Measurements from ENCODE around the gene DEPDC4.
A peak's percentile ranks its signal among the peaks of the same experiment; 100 is the strongest.
"Not testable (repeated sequence)": the region's sequence is repeated elsewhere in the genome, so short reads cannot be mapped to it uniquely, and the experiment has no call there.

Gene DEPDC4

GRCh38 chr12:100263131-100263530, 3.7 kb downstream of the DEPDC4 start:
- no peak for DNase-seq

- no peak for DNase-seq
These were observed 8.8 kb downstream of the DEPDC4 start for GRCh38 chr12:100258127-100258526.

GRCh38 chr12:100254876-100255275, 12.0 kb downstream of the DEPDC4 start:
- peak; percentile 4 for DNase-seq

DNA sequence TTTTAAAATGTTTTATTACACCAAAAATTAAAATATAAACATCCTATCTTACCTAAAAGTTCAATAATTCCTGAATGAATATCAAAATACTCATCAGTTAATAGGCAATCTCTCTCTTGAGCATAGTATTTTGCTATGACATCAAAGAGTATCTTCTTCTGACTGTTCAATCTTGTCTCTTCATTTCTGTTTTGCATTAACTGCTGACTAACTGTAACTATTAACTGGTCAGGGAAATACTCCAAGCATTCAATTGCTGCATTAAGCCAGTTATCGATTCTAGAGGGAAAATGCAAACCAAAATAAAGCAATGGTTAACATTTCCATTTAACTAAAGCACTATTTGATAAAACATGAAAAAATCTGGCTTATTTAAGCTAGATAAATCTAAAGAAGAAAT, 13.4 kb downstream of the DEPDC4 start:
- no peak for DNase-seq

GRCh38 chr12:100251917-100252316, 15.0 kb downstream of the DEPDC4 start:
- no peak for DNase-seq

- no peak for DNase-seq
These were observed 16.9 kb downstream of the DEPDC4 start for GRCh38 chr12:100249941-100250340.

- peak; percentile 56 for DNase-seq
These were observed 18.0 kb downstream of the DEPDC4 start for GRCh38 chr12:100248886-100249285.

GRCh38 chr12:100247765-100248164, 19.1 kb downstream of the DEPDC4 start:
- no peak for DNase-seq

- no peak for DNase-seq
These were observed 23.7 kb downstream of the DEPDC4 start for GRCh38 chr12:100243137-100243536.

DNA sequence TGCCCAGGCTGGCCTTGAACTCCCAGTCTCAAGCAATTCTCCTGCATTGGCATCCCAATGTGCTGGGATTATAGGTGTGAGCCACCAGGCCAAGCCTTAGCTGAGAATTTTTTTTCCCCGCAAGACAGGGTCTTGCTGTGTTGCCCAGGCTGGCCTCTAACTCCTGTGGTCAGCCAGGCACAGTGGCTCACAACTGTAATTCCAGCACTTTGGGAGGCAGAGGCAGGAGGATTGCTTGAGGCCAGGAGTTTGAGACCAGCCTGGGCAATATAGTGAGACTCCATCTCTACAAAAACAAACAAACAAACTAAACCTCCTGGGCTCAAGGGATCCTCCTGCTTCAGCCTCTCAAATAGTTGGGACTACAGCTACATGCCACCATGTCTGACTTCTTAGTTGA, 27.3 kb downstream of the DEPDC4 start:
- DNase-seq, result no peak

DNA sequence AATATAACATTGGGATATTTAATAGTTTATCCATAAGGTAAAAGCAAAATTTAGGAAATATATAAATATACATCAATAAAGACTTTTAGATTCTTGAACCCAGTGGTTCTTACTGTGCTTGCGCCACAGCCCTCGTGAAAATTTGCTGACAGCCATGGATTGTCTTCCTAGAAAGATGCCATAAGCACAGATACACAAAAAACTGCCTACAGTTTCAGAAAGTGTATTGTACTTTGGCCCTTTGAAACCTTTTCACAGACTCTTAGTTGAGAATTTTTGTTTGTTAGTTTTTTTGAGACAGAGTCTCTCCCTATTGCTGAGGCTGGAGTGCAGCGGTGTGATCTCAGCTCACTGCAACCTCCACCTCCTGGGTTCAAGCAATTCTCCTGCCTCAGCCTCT, 28.1 kb downstream of the DEPDC4 start:
- DNase-seq, result no peak

GRCh38 chr12:100234591-100235304, 32.1 kb downstream of the DEPDC4 start:
- DNase-seq, result peak; percentile 54

DNA sequence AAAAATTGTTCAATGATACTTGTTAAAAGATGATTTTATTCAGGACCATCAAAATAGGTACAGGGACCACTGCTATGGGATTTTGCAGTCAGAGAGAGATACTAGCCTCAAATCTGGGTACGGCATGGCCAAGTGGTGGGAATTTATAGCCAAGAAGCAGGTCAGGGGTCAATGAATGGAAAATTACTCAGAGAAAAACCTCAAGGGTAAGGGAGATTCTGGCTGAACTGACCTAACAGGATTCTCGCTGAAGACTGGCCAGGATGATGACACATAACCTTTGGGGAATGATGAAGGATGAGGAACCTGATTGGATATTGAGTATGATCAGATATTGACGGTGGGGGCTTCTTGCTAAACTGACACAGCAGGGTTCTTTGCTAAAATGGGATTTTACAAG, 32.7 kb downstream of the DEPDC4 start:
- peak; percentile 71 for DNase-seq

DNA sequence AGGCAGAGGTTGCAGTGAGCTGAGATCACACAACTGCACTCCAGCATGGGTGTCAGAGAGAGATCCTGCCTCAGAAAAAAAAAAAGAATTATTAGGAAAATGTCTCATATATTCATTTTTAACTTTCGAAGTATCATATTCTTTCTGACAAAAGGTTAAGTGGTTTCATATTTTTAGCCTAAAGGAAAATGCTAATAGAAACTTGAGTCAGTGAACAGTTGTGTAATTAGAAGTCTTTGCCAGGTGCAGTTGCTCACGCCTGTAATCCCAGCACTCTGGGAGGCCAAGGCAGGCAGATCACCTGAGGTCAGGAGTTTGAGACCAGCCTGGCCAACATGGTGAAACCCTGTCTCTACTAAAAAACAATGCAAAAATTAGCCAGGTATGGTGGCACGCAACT, 35.0 kb downstream of the DEPDC4 start:
- not testable (repeated sequence) for DNase-seq

GRCh38 chr12:100229876-100230275, 37.0 kb downstream of the DEPDC4 start:
- DNase-seq, result peak; percentile 43

DNA sequence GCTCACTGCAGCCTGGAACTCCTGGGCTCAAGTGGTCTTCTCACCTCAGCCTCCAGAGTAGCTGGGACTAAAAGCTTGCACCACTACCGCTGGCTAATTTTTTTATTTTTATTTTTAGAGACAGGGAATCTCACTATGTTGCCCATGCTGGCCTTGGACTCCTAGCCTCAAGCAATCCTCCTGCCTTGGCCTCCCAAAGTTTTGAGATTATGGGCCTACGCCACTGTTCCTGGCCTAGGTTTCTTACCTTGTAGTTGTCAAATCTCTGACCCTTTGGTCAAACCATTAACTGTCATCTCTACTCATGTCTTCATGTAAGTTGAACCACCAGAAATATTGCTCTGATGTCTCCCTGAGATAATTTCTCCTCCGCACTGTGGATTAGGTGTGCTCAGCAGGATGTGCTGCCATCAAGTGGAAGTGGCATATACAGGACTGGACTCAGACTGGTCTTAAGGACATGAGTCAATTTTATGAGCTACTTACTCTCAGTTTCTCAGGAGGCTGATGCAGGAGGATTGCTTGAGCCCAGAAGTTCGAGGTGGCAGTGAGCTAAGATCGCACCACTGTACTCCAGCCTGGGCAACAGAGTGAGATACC, 37.7 kb downstream of the DEPDC4 start:
- DNase-seq, result peak; percentile 14

DNA sequence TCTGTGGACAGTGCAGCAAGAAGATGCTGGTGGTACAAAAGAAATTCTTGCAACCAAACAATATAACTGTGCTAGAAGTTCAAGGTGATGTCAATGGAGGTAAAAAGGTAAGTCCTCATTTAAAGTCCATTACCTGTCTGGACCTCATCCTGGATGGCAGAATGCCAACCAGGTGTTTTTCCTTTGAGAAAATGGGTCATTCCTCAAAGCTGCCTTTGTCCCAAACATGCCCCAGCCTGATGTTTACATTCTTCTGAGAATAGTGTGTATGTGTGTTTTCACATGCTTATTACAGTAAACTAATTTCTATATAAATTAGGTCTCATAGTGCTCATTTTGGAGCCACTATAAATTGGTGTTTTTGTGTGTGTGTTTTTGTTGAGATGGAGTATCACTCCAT, 41.4 kb downstream of the DEPDC4 start:
- no peak for DNase-seq

GRCh38 chr12:100222173-100222572, 44.7 kb downstream of the DEPDC4 start:
- not testable (repeated sequence) for DNase-seq

DNA sequence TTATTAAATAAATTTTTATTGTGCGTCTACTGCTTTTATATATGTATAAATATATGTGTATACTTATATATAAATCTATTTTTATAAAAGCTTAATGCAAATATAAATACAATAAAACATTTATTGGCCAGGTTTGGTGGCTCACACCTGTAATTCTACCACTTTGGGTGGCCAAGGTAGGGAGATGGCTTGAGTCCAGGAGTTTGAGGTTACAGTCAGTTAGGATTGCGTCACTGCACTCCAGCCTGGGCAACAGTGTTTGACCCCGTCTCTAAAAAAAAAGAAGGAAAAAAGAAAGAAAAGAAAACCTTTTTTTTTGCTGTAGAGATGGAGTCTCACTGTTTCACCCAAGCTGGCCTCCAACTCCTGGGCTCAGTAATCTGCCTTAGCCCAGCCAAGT, 45.4 kb downstream of the DEPDC4 start:
- DNase-seq, result no peak

GRCh38 chr12:100219328-100220109, 47.4 kb downstream of the DEPDC4 start:
- no peak for DNase-seq

- DNase-seq, result no peak
These were observed 50.5 kb downstream of the DEPDC4 start for GRCh38 chr12:100216337-100216736.

GRCh38 chr12:100215209-100215608, 51.7 kb downstream of the DEPDC4 start:
- DNase-seq, result no peak

GRCh38 chr12:100214518-100214917, 52.4 kb downstream of the DEPDC4 start:
- DNase-seq, result no peak

Data from EL (cell line).